Right lobe of liver (tissue), 6 donors: Measurements from ENCODE around the gene ZNF605. TPM values are rescaled to one million over a fixed set of nuclear protein-coding genes. Genes with fewer than 3 reads are reported as not detected.
"Not testable (repeated sequence)": the region's sequence is repeated elsewhere in the genome, so short reads cannot be mapped to it uniquely, and the experiment has no call there.

Experiments
- ATAC-seq, 4 donors: fragments of 200-7000 bp; cut with Tn5 transposase; one replicate each; pipeline ENCODE4 v1.9.1; 2020; ENCODE audit warnings: mild to moderate bottlenecking in 4 of 4, moderate library complexity in 4 of 4
- DNase-seq, 3 donors: peaks; one replicate each; pipeline ENCODE4 v3.0.0-alpha.2; 2020
- H3K27ac ChIP-seq, 3 donors: fragments of 200-600 bp; one replicate each; pipeline ENCODE4 v1.8.0; 2022
- H3K27me3 ChIP-seq, 2 donors: fragments of 200-600 bp; one replicate each; pipeline ENCODE4 v1.8.0; 2022
- H3K36me3 ChIP-seq, 4 donors: fragments of 200-600 bp; sonication (generic) in 1 of 4; one replicate each; pipeline versions ENCODE4 v1.5.1 to v1.8.0; 2017 to 2022; ENCODE audit warnings: control low read depth in 1 of 4
- H3K4me1 ChIP-seq, 4 donors: fragments of 200-600 bp; sonication (generic) in 1 of 4; one replicate each; pipeline versions ENCODE4 v1.5.1 to v1.8.0; 2017 to 2022; ENCODE audit warnings: control low read depth in 1 of 4
- H3K4me3 ChIP-seq, 3 donors: fragments of 200-600 bp; one replicate each; pipeline ENCODE4 v1.8.0; 2022
- H3K9me3 ChIP-seq, 4 donors: fragments of 200-600 bp; sonication (generic) in 1 of 4; one replicate each; pipeline versions ENCODE4 v1.5.1 to v1.8.0; 2017 to 2022; ENCODE audit warnings: control low read depth in 1 of 4
- CTCF ChIP-seq, 4 donors: fragments of 200-600 bp in 3 of 4; fragments of 450-650 bp in 1 of 4; IDR thresholded peaks; one replicate each; pipeline versions ENCODE4 v1.5.1 to v1.8.0; 2016 to 2022; ENCODE audit warnings: antibody characterized with exemption in 4 of 4, mild to moderate bottlenecking in 2 of 4
- POLR2A ChIP-seq: fragments of 450-650 bp; IDR thresholded peaks from one replicate; pipeline ENCODE4 v1.6.1; 2017; ENCODE audit warnings: antibody characterized with exemption, mild to moderate bottlenecking
- WGBS: methylation state at CpG from one replicate; pipeline ENCODE4 v1.1.6; 2018; ENCODE audit warnings: low coverage, low lambda C conversion rate; ENCODE audit not compliant: insufficient coverage; ENCODE audit errors: missing lambda C conversion rate; 5-methylcytosine and 5-hydroxymethylcytosine counted together
- intact Hi-C, 2 donors: fragments of 100-400 bp; cut with DNase I; formaldehyde crosslinking; loops; one replicate each; pipeline versions ENCODE4 v1.11.2 to v1.14.1; 2022
- total RNA-seq, 6 experiments: library from RNA; depleted of rRNA in 2 of 6; stranded (reverse); fragments of >200 nt in 2 of 6; fragmentation: NEBNext Ultra II Directional in 3 of 6; extraction: Animal tissue kit (Norgen Biotek cat#: 25700) in 3 of 6; gene quantifications; one replicate each; pipeline versions ENCODE4 v1.1.0 to v1.2.4, GENCODE V29; 2016 to 2023
- donor health status: DM: no; HTN: yes; CAD: no.
- donor health status: DM: no; HTN: no; CAD: no.
- donor health status: DM: no; HTN: no; CAD: no.
- donor health status: DM: no; HTN: yes; CAD: no.
- donor health status: DM: no; HTN: yes; CAD: no.

The ZNF605 gene
- total RNA-seq, 6 experiments from 2014 or later = 2.2 to 7.9 (median 5.7) TPM

GRCh38 chr12:132937476-132937875, 18.6 kb downstream of the ZNF605 start:
- H3K4me1 ChIP-seq = no peaks in the 10 kb centered on the region
- TF ChIP-seq POLR2A = no peak
- no peak for TF ChIP-seq CTCF (IDR thresholded peaks at IDR 0.05)
- WGBS = 100% methylated on average over 1 of the region's 2 CpGs
- DNase-seq (no peak), ATAC-seq (no peak)
- H3K9me3 ChIP-seq = peaks cover 0 to 48% (median 17%) of the 10 kb centered on the region in 4 donors
- no peak overlapping the region for H3K27ac ChIP-seq
- H3K27me3 ChIP-seq = no peaks in the 10 kb centered on the region
- H3K4me3 ChIP-seq = no peak overlapping the region
- intact Hi-C loops = no loop called here
- H3K36me3 ChIP-seq = peaks cover 0 to 8% (median 3%) of the 10 kb centered on the region in 4 donors

- H3K27me3 ChIP-seq, ATAC-seq, H3K4me1 ChIP-seq, intact Hi-C loops, DNase-seq, H3K27ac ChIP-seq, H3K36me3 ChIP-seq, H3K4me3 ChIP-seq: not testable (repeated sequence)
- peaks cover 0 to 45% (median 21%) of the 10 kb centered on the region in 4 donors for H3K9me3 ChIP-seq
- 98% methylated on average over 6 of the region's 8 CpGs for WGBS
These were observed 19.2 kb downstream of the ZNF605 start for GRCh38 chr12:132936921-132937320.

- TF ChIP-seq POLR2A = no peak
- no peak for TF ChIP-seq CTCF (IDR thresholded peaks at IDR 0.05)
- Histone ChIP-seq H3K27ac (no peak overlapping the region), H3K4me1 (no peaks in the 10 kb centered on the region), H3K4me3 (no peak overlapping the region), H3K9me3 (peaks cover 0 to 50% (median 21%) of the 10 kb centered on the region in 4 donors), H3K27me3 (no peaks in the 10 kb centered on the region), H3K36me3 (peaks cover 0 to 3% (median 0%) of the 10 kb centered on the region in 4 donors)
- DNase-seq (no peak), ATAC-seq (no peak)
- WGBS = 84% methylated on average over 2 of the region's 2 CpGs
- intact Hi-C loops = no loop called here
These were observed 19.9 kb downstream of the ZNF605 start for GRCh38 chr12:132936163-132936562.

- H3K27me3 ChIP-seq = no peaks in the 10 kb centered on the region
- H3K4me3 ChIP-seq = no peak overlapping the region
- DNase-seq (no peak), ATAC-seq (no peak)
- no peaks in the 10 kb centered on the region for H3K4me1 ChIP-seq
- intact Hi-C loops = no loop called here
- peaks cover 8 to 90% (median 57%) of the 10 kb centered on the region in 4 donors for H3K9me3 ChIP-seq
- H3K36me3 ChIP-seq = peaks cover 0 to 10% (median 0%) of the 10 kb centered on the region in 4 donors
- TF ChIP-seq CTCF (IDR thresholded peaks at IDR 0.05) = no peak
- TF ChIP-seq POLR2A = no peak
- WGBS = 94% methylated on average over 6 of the region's 6 CpGs
- no peak overlapping the region for H3K27ac ChIP-seq
These were observed 29.7 kb downstream of the ZNF605 start for GRCh38 chr12:132926415-132926833.

GRCh38 chr12:132925597-132926414, 30.3 kb downstream of the ZNF605 start:
- H3K4me3 ChIP-seq = no peak overlapping the region
- no peak overlapping the region for H3K27ac ChIP-seq
- no peaks in the 10 kb centered on the region for H3K4me1 ChIP-seq
- peaks cover 0 to 10% (median 0%) of the 10 kb centered on the region in 4 donors for H3K36me3 ChIP-seq
- 100% methylated on average over 6 of the region's 8 CpGs for WGBS
- intact Hi-C loops = no loop called here
- DNase-seq (no peak), ATAC-seq (no peak)
- H3K27me3 ChIP-seq = no peaks in the 10 kb centered on the region
- H3K9me3 ChIP-seq = peaks cover 8 to 90% (median 57%) of the 10 kb centered on the region in 4 donors
- TF ChIP-seq POLR2A (no peak), CTCF (IDR thresholded peaks at IDR 0.05) (no peak)
